Peyer's patch (tissue), 4 donors: Measurements from ENCODE around the gene C9orf50. TPM values are rescaled to one million over a fixed set of nuclear protein-coding genes. Genes with fewer than 3 reads are reported as not detected.

Experiments used
- DNase-seq, 3 donors: peaks; one replicate each; pipeline ENCODE4 v3.0.0-alpha.2; 2017 to 2019
- H3K27ac ChIP-seq, 4 donors: fragments of 200-600 bp; sonication (generic); one replicate each; pipeline ENCODE4 v1.5.1; 2016 to 2019
- H3K27me3 ChIP-seq, 2 donors: fragments of 200-600 bp; sonication (generic); one replicate each; pipeline ENCODE4 v1.5.1; 2019
- H3K36me3 ChIP-seq, 3 donors: fragments of 200-600 bp; sonication (generic); one replicate each; pipeline ENCODE4 v1.5.1; 2016 to 2019
- H3K4me1 ChIP-seq, 4 donors: fragments of 200-600 bp; sonication (generic); one replicate each; pipeline ENCODE4 v1.5.1; 2016 to 2019
- H3K4me3 ChIP-seq, 4 donors: fragments of 200-600 bp; sonication (generic); 1 replicate in 3 of 4; 2 replicates in 1 of 4; pipeline ENCODE4 v1.5.1; 2016 to 2019; ENCODE audit warnings: mild to moderate bottlenecking in 1 of 4
- H3K9me3 ChIP-seq, 4 donors: fragments of 200-600 bp; sonication (generic); one replicate each; pipeline ENCODE4 v1.5.1; 2016 to 2019; ENCODE audit warnings: mild to moderate bottlenecking in 1 of 4
- POLR2A ChIP-seq, 2 donors: fragments of 450-650 bp; IDR thresholded peaks; one replicate each; pipeline ENCODE4 v1.5.1; 2017; ENCODE audit warnings: antibody characterized with exemption in 2 of 2, mild to moderate bottlenecking in 2 of 2, moderate library complexity in 2 of 2
- total RNA-seq, 4 donors: library from RNA; depleted of rRNA; stranded (reverse); fragments of >200 nt; gene quantifications; one replicate each; pipeline ENCODE4 v1.1.0, GENCODE V29; 2016
- TF ChIP-seq, protein P1 (sequence below), 6 experiments: fragments of 450-650 bp in 4 of 6; fragments of 200-600 bp in 2 of 6; sonication (generic) in 1 of 6; IDR thresholded peaks; one replicate each; pipeline ENCODE4 v1.5.1; 2017 to 2019; ENCODE audit warnings: antibody characterized with exemption in 6 of 6, mild to moderate bottlenecking in 3 of 6, moderate library complexity in 1 of 6

The C9orf50 gene
- total RNA-seq, 4 donors from 2014 or later = not detected

DNA sequence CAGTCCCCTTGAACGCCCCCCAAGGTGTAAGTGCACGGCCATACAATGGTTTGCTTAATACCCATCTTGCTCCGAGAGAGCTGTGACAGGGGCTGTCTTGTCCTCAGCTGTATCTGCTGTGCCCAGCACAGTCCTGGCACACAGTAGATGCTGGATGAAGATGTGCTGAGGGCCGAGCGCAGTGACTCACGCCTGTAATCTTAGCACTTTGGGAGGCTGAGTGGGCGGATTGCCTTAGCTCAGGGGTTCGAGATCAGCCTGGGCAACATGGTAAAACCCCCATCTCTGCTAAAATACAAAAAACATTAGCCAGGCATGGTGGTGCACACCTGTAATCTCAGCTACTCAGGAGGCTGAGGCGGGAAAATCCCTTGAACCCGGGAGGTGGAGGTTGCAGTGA lies 53.6 kb downstream of the C9orf50 start:
- Histone ChIP-seq H3K27me3 (no peaks in the 10 kb centered on the region), H3K4me3 (no peak overlapping the region), H3K9me3 (no peaks in the 10 kb centered on the region), H3K36me3 (no peaks in the 10 kb centered on the region), H3K27ac (no peak overlapping the region), H3K4me1 (peaks cover 0 to 28% (median 8%) of the 10 kb centered on the region in 4 donors)
- TF ChIP-seq, protein P1, sequence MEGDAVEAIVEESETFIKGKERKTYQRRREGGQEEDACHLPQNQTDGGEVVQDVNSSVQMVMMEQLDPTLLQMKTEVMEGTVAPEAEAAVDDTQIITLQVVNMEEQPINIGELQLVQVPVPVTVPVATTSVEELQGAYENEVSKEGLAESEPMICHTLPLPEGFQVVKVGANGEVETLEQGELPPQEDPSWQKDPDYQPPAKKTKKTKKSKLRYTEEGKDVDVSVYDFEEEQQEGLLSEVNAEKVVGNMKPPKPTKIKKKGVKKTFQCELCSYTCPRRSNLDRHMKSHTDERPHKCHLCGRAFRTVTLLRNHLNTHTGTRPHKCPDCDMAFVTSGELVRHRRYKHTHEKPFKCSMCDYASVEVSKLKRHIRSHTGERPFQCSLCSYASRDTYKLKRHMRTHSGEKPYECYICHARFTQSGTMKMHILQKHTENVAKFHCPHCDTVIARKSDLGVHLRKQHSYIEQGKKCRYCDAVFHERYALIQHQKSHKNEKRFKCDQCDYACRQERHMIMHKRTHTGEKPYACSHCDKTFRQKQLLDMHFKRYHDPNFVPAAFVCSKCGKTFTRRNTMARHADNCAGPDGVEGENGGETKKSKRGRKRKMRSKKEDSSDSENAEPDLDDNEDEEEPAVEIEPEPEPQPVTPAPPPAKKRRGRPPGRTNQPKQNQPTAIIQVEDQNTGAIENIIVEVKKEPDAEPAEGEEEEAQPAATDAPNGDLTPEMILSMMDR (IDR thresholded peaks at IDR 0.05) = no peak
- TF ChIP-seq POLR2A (IDR thresholded peaks at IDR 0.05) = no peak
- DNase-seq = no peak

DNA sequence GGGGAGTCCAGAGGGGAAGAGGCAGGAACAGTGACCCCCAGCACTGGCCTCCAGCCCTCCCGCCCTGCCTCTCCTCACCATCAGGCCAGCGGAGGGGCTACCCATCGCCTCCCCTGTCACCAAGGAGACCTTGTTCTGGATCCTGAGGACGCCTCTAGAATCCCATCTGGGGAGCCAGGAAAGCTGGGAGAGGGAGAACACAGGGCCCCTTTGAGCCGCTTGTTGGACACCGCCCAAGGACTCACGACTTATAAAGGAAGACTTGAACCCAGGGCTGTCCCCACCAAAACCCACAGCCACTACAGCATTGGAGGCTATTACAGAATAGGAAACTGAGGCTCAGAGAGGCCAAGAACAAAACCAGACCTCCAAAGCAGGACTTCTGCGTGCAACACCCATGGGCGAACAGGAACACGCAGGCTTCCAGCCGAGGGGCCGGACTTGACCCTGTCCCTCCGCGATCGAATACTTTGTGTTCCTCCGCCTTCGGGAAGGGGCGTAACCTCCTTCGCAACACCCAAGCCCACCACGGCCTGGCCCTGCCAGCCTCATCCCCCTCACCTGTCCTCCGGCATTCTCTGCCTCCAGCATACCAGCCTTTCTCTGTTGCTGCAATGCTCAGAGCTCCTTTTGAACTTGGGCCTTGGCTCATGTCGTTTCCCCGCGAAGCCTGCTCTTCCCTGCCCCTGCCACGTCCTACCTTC lies 54.2 kb downstream of the C9orf50 start:
- DNase-seq = no peak
- Histone ChIP-seq H3K9me3 (no peaks in the 10 kb centered on the region), H3K4me1 (peaks cover 0 to 28% (median 8%) of the 10 kb centered on the region in 4 donors), H3K27me3 (no peaks in the 10 kb centered on the region), H3K4me3 (no peak overlapping the region), H3K27ac (no peak overlapping the region), H3K36me3 (no peaks in the 10 kb centered on the region)
- TF ChIP-seq POLR2A (IDR thresholded peaks at IDR 0.05) = no peak
- TF ChIP-seq, protein P1 (IDR thresholded peaks at IDR 0.05) = no peak

DNA sequence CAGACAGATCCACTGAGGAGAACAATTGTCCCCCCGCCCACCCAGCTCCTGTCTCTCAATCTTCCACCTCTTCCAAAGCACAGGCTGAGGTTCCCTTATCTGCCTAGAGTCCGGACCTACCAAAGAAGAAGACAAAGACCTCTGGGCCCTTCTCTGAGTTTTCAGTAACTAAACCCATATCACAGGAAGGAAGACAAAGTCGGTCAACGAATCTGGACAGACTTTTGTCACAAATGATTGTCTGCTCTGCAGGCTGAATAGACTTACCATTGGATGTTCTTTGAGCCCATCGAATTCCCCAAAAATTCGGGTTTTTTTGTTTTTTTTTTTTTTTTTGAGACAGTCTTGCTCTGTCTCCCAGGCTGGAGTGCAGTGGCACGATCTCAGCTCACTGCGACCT lies 58.0 kb downstream of the C9orf50 start:
- H3K36me3 ChIP-seq = no peaks in the 10 kb centered on the region
- H3K27me3 ChIP-seq = no peaks in the 10 kb centered on the region
- no peak overlapping the region for H3K27ac ChIP-seq
- TF ChIP-seq POLR2A (IDR thresholded peaks at IDR 0.05) = no peak
- TF ChIP-seq, protein P1 (IDR thresholded peaks at IDR 0.05) = no peak
- no peak overlapping the region for H3K4me3 ChIP-seq
- peaks cover 0 to 3% (median under 1%) of the 10 kb centered on the region in 4 donors for H3K4me1 ChIP-seq
- DNase-seq = no peak
- H3K9me3 ChIP-seq = no peaks in the 10 kb centered on the region

DNA sequence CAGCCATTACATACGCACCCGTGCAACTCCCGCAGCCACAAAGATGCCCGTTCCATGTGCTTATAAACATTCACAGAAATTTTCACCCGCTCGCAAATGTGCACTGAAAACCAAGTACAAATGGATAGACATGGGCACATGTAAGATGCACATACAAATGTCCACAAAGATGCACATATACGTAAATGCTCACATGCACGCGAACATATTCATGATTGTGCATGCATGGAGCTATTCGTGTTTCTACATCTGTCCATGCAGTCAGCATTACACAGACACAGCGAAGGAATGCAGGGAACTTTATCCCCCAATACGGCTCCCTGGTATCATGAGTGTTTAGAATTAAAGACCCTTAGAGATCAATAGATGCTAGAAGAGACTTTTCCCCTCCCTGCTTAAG lies 58.4 kb downstream of the C9orf50 start:
- TF ChIP-seq, protein P1 (IDR thresholded peaks at IDR 0.05) = no peak
- no peak for TF ChIP-seq POLR2A (IDR thresholded peaks at IDR 0.05)
- no peaks in the 10 kb centered on the region for H3K9me3 ChIP-seq
- no peaks in the 10 kb centered on the region for H3K36me3 ChIP-seq
- no peak overlapping the region for H3K4me3 ChIP-seq
- H3K4me1 ChIP-seq = no peaks in the 10 kb centered on the region
- H3K27ac ChIP-seq = no peak overlapping the region
- DNase-seq = no peak
- no peaks in the 10 kb centered on the region for H3K27me3 ChIP-seq

Other genes starting within 250 kb of the C9orf50 start
- 10 to 100 TPM; 11.9 to 35.5 (median 26.6) TPM for gene NTMT1, start 5.1 kb upstream of the C9orf50 start, total RNA-seq
- 10 to 100 TPM; 19.8 to 26.8 (median 23.0) TPM for gene ASB6, start 21.1 kb upstream of the C9orf50 start, total RNA-seq
- 1 to 10 TPM in 1 of 4 donors, not detected in 3; 5.0 TPM for gene PRRX2, start 44.5 kb upstream of the C9orf50 start, total RNA-seq
- 1 to 10 TPM; 1.8 to 8.7 (median 6.8) TPM for gene PTGES, start 131.9 kb upstream of the C9orf50 start, total RNA-seq
- 10 to 100 TPM; 19.8 to 54.7 (median 44.5) TPM for gene TOR1B, start 182.1 kb upstream of the C9orf50 start, total RNA-seq
- 10 to 100 TPM; 28.9 to 49.6 (median 39.8) TPM for gene TOR1A, start 203.0 kb upstream of the C9orf50 start, total RNA-seq
- 10 to 100 TPM; 30.2 to 42.2 (median 36.2) TPM for gene C9orf78, start 214.2 kb upstream of the C9orf50 start, total RNA-seq
- 10 to 100 TPM; 15.8 to 36.3 (median 22.6) TPM for gene USP20, start 214.4 kb upstream of the C9orf50 start, total RNA-seq